Memory B cell (primary cell): ENCODE data around the gene DNAH2.

ENCODE experiments used
- ATAC-seq: fragments of 150-1000 bp; cut with Tn5 transposase; 2 replicates; pipeline ENCODE4 v1.10.0; 2021; ENCODE audit warnings: low read depth, mild to moderate bottlenecking, moderate library complexity
- DNase-seq, 2 donors: peaks; one replicate each; pipeline ENCODE4 v3.0.0; 2022; ENCODE audit warnings: low spot score in 2 of 2
- H3K27ac Mint-ChIP-seq: one replicate; pipeline ENCODE4 v1.8.0; 2022; ENCODE audit warnings: mild to moderate bottlenecking, moderate library complexity, mixed read lengths
- H3K27me3 Mint-ChIP-seq: one replicate; pipeline ENCODE4 v1.8.0; 2022; ENCODE audit warnings: mixed read lengths
- H3K36me3 Mint-ChIP-seq: one replicate; pipeline ENCODE4 v1.8.0; 2022; ENCODE audit warnings: mild to moderate bottlenecking, mixed read lengths
- H3K4me1 Mint-ChIP-seq: one replicate; pipeline ENCODE4 v1.8.0; 2022; ENCODE audit warnings: mixed read lengths
- H3K4me3 Mint-ChIP-seq: one replicate; pipeline ENCODE4 v1.8.0; 2022; ENCODE audit warnings: mild to moderate bottlenecking, moderate library complexity, mixed read lengths
- H3K9me3 Mint-ChIP-seq: one replicate; pipeline ENCODE4 v1.8.0; 2022; ENCODE audit warnings: mixed read lengths

The DNAH2 gene

GRCh38 chr17:7716901-7717755 is at the start of gene DNAH2:
DNAH2 (plus strand) TSS chr17:7717744; CDS start chr17:7719735, 1,991 bp downstream.
- DNase-seq: no peak
- Mint-ChIP-seq H3K27me3 (peaks cover 53% of the 10 kb centered on the region), H3K9me3 (no peaks in the 10 kb centered on the region), H3K36me3 (no peaks in the 10 kb centered on the region), H3K27ac (no peak within 1 kb of the TSS), H3K4me3 (peak within 1 kb of the TSS; percentile 82), H3K4me1 (peaks cover 24% of the 10 kb centered on the region)
- ATAC-seq: peak; percentile 54

- no peak overlapping the region for H3K4me3 Mint-ChIP-seq
- no peaks in the 10 kb centered on the region for H3K4me1 Mint-ChIP-seq
- DNase-seq (no peak), ATAC-seq (no peak)
- H3K36me3 Mint-ChIP-seq: peaks cover 17% of the 10 kb centered on the region
- no peak overlapping the region for H3K27ac Mint-ChIP-seq
- H3K27me3 Mint-ChIP-seq: no peaks in the 10 kb centered on the region
- no peaks in the 10 kb centered on the region for H3K9me3 Mint-ChIP-seq
Measured at GRCh38 chr17:7668482-7668881, 49.1 kb upstream of the DNAH2 start.

- Mint-ChIP-seq H3K4me1 (peaks cover 6% of the 10 kb centered on the region), H3K4me3 (no peak overlapping the region), H3K27me3 (no peaks in the 10 kb centered on the region), H3K27ac (no peak overlapping the region), H3K36me3 (peaks cover 38% of the 10 kb centered on the region), H3K9me3 (peaks cover 3% of the 10 kb centered on the region)
- ATAC-seq: no peak
- DNase-seq: no peak
Measured at GRCh38 chr17:7673239-7673638, 44.3 kb upstream of the DNAH2 start.

- H3K27ac Mint-ChIP-seq: no peak overlapping the region
- H3K36me3 Mint-ChIP-seq: peaks cover 37% of the 10 kb centered on the region
- no peaks in the 10 kb centered on the region for H3K27me3 Mint-ChIP-seq
- ATAC-seq (no peak), DNase-seq (no peak)
- peaks cover 3% of the 10 kb centered on the region for H3K9me3 Mint-ChIP-seq
- H3K4me3 Mint-ChIP-seq: no peak overlapping the region
- peaks cover 6% of the 10 kb centered on the region for H3K4me1 Mint-ChIP-seq
Measured at GRCh38 chr17:7674934-7675333, 42.6 kb upstream of the DNAH2 start.

- no peak overlapping the region for H3K4me3 Mint-ChIP-seq
- H3K27ac Mint-ChIP-seq: no peak overlapping the region
- no peaks in the 10 kb centered on the region for H3K27me3 Mint-ChIP-seq
- H3K4me1 Mint-ChIP-seq: peaks cover 6% of the 10 kb centered on the region
- H3K36me3 Mint-ChIP-seq: peaks cover 37% of the 10 kb centered on the region
- peaks cover 3% of the 10 kb centered on the region for H3K9me3 Mint-ChIP-seq
- no peak for ATAC-seq
- no peak for DNase-seq
Measured at GRCh38 chr17:7676533-7676932, 41.0 kb upstream of the DNAH2 start.

GRCh38 chr17:7677388-7678067 is 40.0 kb upstream of the DNAH2 start:
- ATAC-seq: no peak
- H3K27me3 Mint-ChIP-seq: no peaks in the 10 kb centered on the region
- DNase-seq: no peak
- H3K4me1 Mint-ChIP-seq: peaks cover 8% of the 10 kb centered on the region
- peaks cover 34% of the 10 kb centered on the region for H3K36me3 Mint-ChIP-seq
- no peak overlapping the region for H3K27ac Mint-ChIP-seq
- H3K4me3 Mint-ChIP-seq: no peak overlapping the region
- peaks cover 3% of the 10 kb centered on the region for H3K9me3 Mint-ChIP-seq

- ATAC-seq (no peak), DNase-seq (no peak)
- H3K4me3 Mint-ChIP-seq: peak overlapping the region; percentile 97
- peak overlapping the region; percentile 99 for H3K27ac Mint-ChIP-seq
- H3K36me3 Mint-ChIP-seq: no peaks in the 10 kb centered on the region
- H3K9me3 Mint-ChIP-seq: no peaks in the 10 kb centered on the region
- no peaks in the 10 kb centered on the region for H3K27me3 Mint-ChIP-seq
- peaks cover 31% of the 10 kb centered on the region for H3K4me1 Mint-ChIP-seq
Measured at GRCh38 chr17:7684851-7685532, 32.6 kb upstream of the DNAH2 start.

GRCh38 chr17:7685533-7686221 is 31.9 kb upstream of the DNAH2 start:
- Mint-ChIP-seq H3K36me3 (peaks cover 2% of the 10 kb centered on the region), H3K4me1 (peaks cover 34% of the 10 kb centered on the region), H3K27ac (peak overlapping the region; percentile 99), H3K4me3 (peak overlapping the region; percentile 97), H3K27me3 (no peaks in the 10 kb centered on the region), H3K9me3 (no peaks in the 10 kb centered on the region)
- ATAC-seq: peak; percentile 70
- DNase-seq: peak; percentile 78 to 89

- Mint-ChIP-seq H3K27ac (peak overlapping the region; percentile 99), H3K4me1 (peaks cover 34% of the 10 kb centered on the region), H3K36me3 (peaks cover 5% of the 10 kb centered on the region), H3K4me3 (peak overlapping the region; percentile 97), H3K27me3 (no peaks in the 10 kb centered on the region), H3K9me3 (no peaks in the 10 kb centered on the region)
- ATAC-seq (peak; percentile 50), DNase-seq (peak; percentile 81 to 87)
Measured at GRCh38 chr17:7686222-7687071, 31.1 kb upstream of the DNAH2 start.

GRCh38 chr17:7687072-7687907 is 30.3 kb upstream of the DNAH2 start, which contains the start of gene TP53:
TP53 (minus strand) TSS chr17:7687490; CDS start chr17:7676594, 10,896 bp downstream.
- H3K4me3 Mint-ChIP-seq: peak within 1 kb of the TSS; percentile 97
- H3K9me3 Mint-ChIP-seq: no peaks in the 10 kb centered on the region
- peak; percentile 51 for ATAC-seq
- peaks cover 5% of the 10 kb centered on the region for H3K36me3 Mint-ChIP-seq
- DNase-seq: peak; percentile 84 to 85
- peaks cover 34% of the 10 kb centered on the region for H3K4me1 Mint-ChIP-seq
- H3K27ac Mint-ChIP-seq: peak within 1 kb of the TSS; percentile 99
- no peaks in the 10 kb centered on the region for H3K27me3 Mint-ChIP-seq

- DNase-seq: peak; percentile 97
- Mint-ChIP-seq H3K36me3 (peaks cover 9% of the 10 kb centered on the region), H3K27ac (peak within 1 kb of the TSS; percentile 99), H3K27me3 (no peaks in the 10 kb centered on the region), H3K4me1 (peaks cover 35% of the 10 kb centered on the region), H3K4me3 (peak within 1 kb of the TSS; percentile 97), H3K9me3 (no peaks in the 10 kb centered on the region)
- ATAC-seq: peak; percentile 67
Measured at GRCh38 chr17:7687908-7688807, 29.4 kb upstream of the DNAH2 start, which contains the start of gene WRAP53. WRAP53 (plus strand) TSS chr17:7688477; CDS start chr17:7688649, 172 bp downstream.
